Activated naive CD4-positive, alpha-beta T cell treated with anti-CD3 and anti-CD28 coated beads for 36 hours (primary cell): ENCODE data around the gene EEF1A2. TPM values are rescaled to one million over a fixed set of nuclear protein-coding genes. Genes with fewer than 3 reads are reported as not detected.
A peak's percentile ranks its signal among the peaks of the same experiment; 100 is the strongest.

Experiments
- CTCF ChIA-PET: fragments of 350-600 bp; sonication (Branson Sonifier 250); formaldehyde crosslinking; loops from one replicate; lab custom pipeline; 2021; ENCODE audit warnings: antibody characterized with exemption; lab: Charles Lee
- DNase-seq: peaks from one replicate; pipeline ENCODE4 v3.0.0-alpha.2; 2020
- H3K27ac Mint-ChIP-seq: one replicate; pipeline ENCODE4 v1.8.0; 2021; ENCODE audit warnings: mild to moderate bottlenecking, mixed read lengths
- H3K27me3 Mint-ChIP-seq: one replicate; pipeline ENCODE4 v1.8.0; 2021; ENCODE audit warnings: low read depth, mixed read lengths
- H3K36me3 Mint-ChIP-seq: one replicate; pipeline ENCODE4 v1.8.0; 2021; ENCODE audit warnings: low read depth, mixed read lengths
- H3K4me1 Mint-ChIP-seq: one replicate; pipeline ENCODE4 v1.8.0; 2021; ENCODE audit warnings: low read depth, mixed read lengths
- H3K4me3 Mint-ChIP-seq: one replicate; pipeline ENCODE4 v1.8.0; 2021; ENCODE audit warnings: mild to moderate bottlenecking, moderate library complexity, mixed read lengths
- H3K9me3 Mint-ChIP-seq: one replicate; pipeline ENCODE4 v1.8.0; 2021; ENCODE audit warnings: mixed read lengths
- intact Hi-C: fragments of 100-400 bp; cut with micrococcal nuclease; formaldehyde crosslinking; loops from one replicate; pipeline ENCODE4 v1.15.1; 2023
- total RNA-seq, 2 experiments: library from RNA; stranded (reverse); gene quantifications; one replicate each; pipeline ENCODE4 v1.2.3, GENCODE V29; 2021

EEF1A2 gene
- total RNA-seq, 2 experiments from 2014 or later, result 0.12 TPM; not detected in 1

DNA sequence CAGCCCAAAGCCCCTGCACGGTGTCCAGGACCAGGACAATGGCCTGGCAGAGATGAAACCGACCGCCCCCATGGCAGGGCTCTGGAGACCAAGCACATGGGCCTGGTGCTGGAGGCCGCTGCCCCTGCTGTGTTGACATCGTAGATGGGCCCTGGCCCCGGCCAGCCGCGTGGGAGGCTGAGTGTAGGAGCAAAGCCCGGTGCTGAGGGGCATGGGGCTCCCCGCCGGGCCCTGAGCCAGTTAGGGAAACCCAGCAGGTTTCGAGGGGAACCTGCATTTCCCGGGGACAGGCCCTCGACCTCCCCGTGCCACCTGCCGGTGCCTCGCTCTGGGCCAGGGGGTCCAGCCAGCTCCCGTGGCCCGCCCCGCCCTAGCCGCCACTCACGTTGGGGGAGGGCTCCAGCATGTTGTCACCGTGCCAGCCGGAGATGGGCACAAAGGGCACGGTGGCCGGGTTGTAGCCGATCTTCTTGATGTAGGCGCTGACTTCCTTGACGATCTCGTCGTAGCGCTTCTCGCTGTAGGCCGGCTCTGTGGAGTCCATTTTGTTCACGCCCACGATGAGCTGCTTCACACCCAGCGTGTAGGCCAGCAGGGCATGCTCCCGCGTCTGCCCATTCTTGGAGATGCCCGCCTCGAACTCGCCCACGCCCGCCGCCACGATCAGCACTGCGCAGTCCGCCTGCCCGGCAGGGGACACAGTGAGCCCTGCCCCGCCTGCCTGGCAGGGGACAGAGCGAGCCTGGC is 4.3 kb downstream of the EEF1A2 start:
- Mint-ChIP-seq H3K9me3 (no peaks in the 10 kb centered on the region), H3K36me3 (no peaks in the 10 kb centered on the region), H3K27ac (no peak overlapping the region), H3K4me3 (no peak overlapping the region), H3K4me1 (peaks cover 5% of the 10 kb centered on the region), H3K27me3 (peaks cover 26% of the 10 kb centered on the region)
- DNase-seq, result no peak
- CTCF ChIA-PET, result no interaction called here
- intact Hi-C loops, result no loop called here

DNA sequence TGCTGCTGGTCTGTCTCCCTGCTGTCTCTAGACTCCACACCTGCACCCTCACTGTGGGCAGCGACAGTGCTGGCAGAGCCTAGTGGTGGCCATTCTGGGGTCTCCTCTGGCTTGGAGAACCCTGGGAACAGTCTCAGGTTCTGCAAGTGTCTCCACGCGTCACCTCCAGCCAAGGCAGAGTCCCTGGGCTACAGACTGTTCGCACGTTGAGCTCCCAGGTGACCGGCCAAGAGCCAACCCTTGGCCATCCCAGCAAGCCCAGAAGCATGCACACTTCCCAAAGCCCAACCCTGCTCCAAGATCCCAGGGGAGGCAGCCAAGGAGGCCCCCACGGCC is 4.8 kb downstream of the EEF1A2 start:
- CTCF ChIA-PET, result interaction anchor here (0.6 kb wide), 1 partner anchor 700 kb away, joined by 3 read pairs; no protein-coding TSS in a partner anchor
- no peak for DNase-seq
- H3K4me1 Mint-ChIP-seq, result peaks cover 5% of the 10 kb centered on the region
- H3K4me3 Mint-ChIP-seq, result no peak overlapping the region
- no peaks in the 10 kb centered on the region for H3K9me3 Mint-ChIP-seq
- intact Hi-C loops, result no loop called here
- H3K36me3 Mint-ChIP-seq, result no peaks in the 10 kb centered on the region
- no peak overlapping the region for H3K27ac Mint-ChIP-seq
- H3K27me3 Mint-ChIP-seq, result peaks cover 26% of the 10 kb centered on the region

- CTCF ChIA-PET, result interaction anchor here (0.6 kb wide), 1 partner anchor 701 kb away, joined by 3 read pairs; no protein-coding TSS in a partner anchor
- no peak overlapping the region for H3K4me3 Mint-ChIP-seq
- H3K9me3 Mint-ChIP-seq, result no peaks in the 10 kb centered on the region
- intact Hi-C loops, result no loop called here
- no peak for DNase-seq
- H3K36me3 Mint-ChIP-seq, result no peaks in the 10 kb centered on the region
- no peak overlapping the region for H3K27ac Mint-ChIP-seq
- peaks cover 5% of the 10 kb centered on the region for H3K4me1 Mint-ChIP-seq
- H3K27me3 Mint-ChIP-seq, result peaks cover 26% of the 10 kb centered on the region
These were observed 5.3 kb downstream of the EEF1A2 start for GRCh38 chr20:63493563-63494020.

DNA sequence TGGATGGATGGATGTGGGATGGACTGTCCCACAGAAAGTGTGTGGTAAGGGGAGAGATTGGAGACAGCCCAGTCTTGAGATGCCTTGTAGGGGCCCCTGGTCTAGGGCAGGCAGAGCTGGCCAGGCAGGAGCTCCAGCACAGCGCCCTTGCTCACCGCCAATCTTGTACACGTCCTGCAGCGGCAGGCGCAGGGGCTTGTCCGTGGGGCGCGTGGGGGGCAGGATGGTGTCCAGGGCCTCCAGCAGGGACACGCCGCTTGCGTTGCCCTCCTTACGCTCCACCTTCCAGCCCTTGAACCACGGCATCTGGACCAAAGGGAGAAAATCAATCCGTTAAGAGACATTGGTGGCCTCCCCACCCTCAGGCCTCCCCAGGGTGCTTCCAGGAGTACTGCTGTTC is 5.9 kb downstream of the EEF1A2 start:
- Mint-ChIP-seq H3K27ac (no peak overlapping the region), H3K36me3 (no peaks in the 10 kb centered on the region), H3K4me1 (peaks cover 4% of the 10 kb centered on the region), H3K4me3 (no peak overlapping the region), H3K27me3 (peaks cover 26% of the 10 kb centered on the region), H3K9me3 (no peaks in the 10 kb centered on the region)
- CTCF ChIA-PET, result no interaction called here
- intact Hi-C loops, result no loop called here
- no peak for DNase-seq

DNA sequence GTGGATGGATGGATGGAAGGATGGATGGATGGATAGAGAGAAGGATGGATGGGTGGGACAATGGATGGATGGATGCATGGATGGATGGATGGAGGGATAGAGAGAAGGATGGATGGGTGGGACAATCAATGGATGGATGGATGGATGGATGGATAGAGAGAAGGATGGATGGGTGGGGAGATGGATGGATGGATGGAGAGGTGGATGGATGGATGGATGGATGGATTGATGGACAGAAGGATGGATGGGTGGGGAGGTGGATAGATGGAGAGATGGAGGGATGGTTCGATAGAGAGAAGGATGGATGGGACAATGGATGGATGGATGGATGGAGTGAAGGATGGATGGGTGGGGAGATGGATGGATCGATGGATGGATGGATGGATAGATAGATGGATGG is 6.4 kb downstream of the EEF1A2 start:
- Mint-ChIP-seq H3K27ac (peak overlapping the region; percentile 2), H3K36me3 (no peaks in the 10 kb centered on the region), H3K9me3 (no peaks in the 10 kb centered on the region), H3K4me3 (no peak overlapping the region), H3K27me3 (peaks cover 25% of the 10 kb centered on the region), H3K4me1 (peaks cover 4% of the 10 kb centered on the region)
- intact Hi-C loops, result no loop called here
- no peak for DNase-seq
- CTCF ChIA-PET, result no interaction called here

GRCh38 chr20:63491635-63492230 is 7.2 kb downstream of the EEF1A2 start:
- DNase-seq, result no peak
- Mint-ChIP-seq H3K36me3 (no peaks in the 10 kb centered on the region), H3K27me3 (peaks cover 23% of the 10 kb centered on the region), H3K4me3 (no peak overlapping the region), H3K4me1 (peaks cover 2% of the 10 kb centered on the region), H3K9me3 (no peaks in the 10 kb centered on the region), H3K27ac (no peak overlapping the region)
- CTCF ChIA-PET, result no interaction called here
- intact Hi-C loops, result no loop called here

DNA sequence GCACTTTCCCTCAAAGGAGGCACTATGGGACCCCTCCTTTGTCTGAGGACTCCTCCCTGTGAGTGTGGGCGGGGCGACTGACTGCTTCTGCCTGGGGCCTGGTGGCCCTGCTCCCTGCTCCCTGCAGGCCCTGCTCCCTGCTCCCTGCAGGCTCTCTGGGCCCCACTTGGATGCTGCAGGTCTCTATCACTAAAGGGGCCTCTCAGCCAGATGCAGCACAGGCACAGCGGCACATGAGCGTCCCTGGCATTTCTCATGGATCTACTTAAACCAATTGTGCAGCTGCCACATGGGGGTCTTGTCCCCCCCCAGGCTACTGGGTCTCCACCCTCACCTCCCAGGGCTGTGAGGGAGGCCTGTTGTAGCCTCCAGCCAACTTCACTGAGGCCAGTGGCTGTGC is 7.8 kb downstream of the EEF1A2 start:
- H3K27me3 Mint-ChIP-seq, result peaks cover 23% of the 10 kb centered on the region
- intact Hi-C loops, result no loop called here
- no peaks in the 10 kb centered on the region for H3K4me1 Mint-ChIP-seq
- no peaks in the 10 kb centered on the region for H3K36me3 Mint-ChIP-seq
- no peak overlapping the region for H3K4me3 Mint-ChIP-seq
- no peaks in the 10 kb centered on the region for H3K9me3 Mint-ChIP-seq
- CTCF ChIA-PET, result no interaction called here
- H3K27ac Mint-ChIP-seq, result no peak overlapping the region
- no peak for DNase-seq

DNA sequence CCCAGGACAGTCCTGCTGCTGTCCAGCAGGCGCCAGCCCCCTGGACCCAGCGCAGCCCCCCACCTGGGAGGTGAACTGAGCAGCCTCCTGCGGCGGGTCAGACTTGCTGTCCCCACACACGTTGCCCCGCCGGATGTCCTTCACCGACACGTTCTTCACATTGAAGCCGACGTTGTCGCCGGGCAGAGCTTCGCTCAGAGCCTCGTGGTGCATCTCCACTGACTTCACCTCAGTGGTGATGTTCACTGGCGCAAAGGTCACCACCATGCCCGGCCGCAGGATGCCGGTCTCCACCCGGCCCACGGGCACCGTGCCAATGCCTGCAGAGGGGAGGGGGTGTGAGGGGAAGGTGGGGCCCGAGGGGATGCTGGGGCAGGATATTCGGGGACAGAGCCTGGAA is 8.5 kb downstream of the EEF1A2 start:
- H3K4me3 Mint-ChIP-seq, result no peak overlapping the region
- no peak overlapping the region for H3K27ac Mint-ChIP-seq
- H3K36me3 Mint-ChIP-seq, result no peaks in the 10 kb centered on the region
- DNase-seq, result no peak
- peaks cover 23% of the 10 kb centered on the region for H3K27me3 Mint-ChIP-seq
- no peaks in the 10 kb centered on the region for H3K4me1 Mint-ChIP-seq
- CTCF ChIA-PET, result no interaction called here
- intact Hi-C loops, result no loop called here
- H3K9me3 Mint-ChIP-seq, result no peaks in the 10 kb centered on the region

- Mint-ChIP-seq H3K27me3 (peaks cover 26% of the 10 kb centered on the region), H3K27ac (no peak overlapping the region), H3K4me3 (no peak overlapping the region), H3K36me3 (no peaks in the 10 kb centered on the region), H3K4me1 (no peaks in the 10 kb centered on the region), H3K9me3 (no peaks in the 10 kb centered on the region)
- CTCF ChIA-PET, result no interaction called here
- intact Hi-C loops, result no loop called here
- DNase-seq, result no peak
These were observed 10.3 kb downstream of the EEF1A2 start for GRCh38 chr20:63488315-63489251.

DNA sequence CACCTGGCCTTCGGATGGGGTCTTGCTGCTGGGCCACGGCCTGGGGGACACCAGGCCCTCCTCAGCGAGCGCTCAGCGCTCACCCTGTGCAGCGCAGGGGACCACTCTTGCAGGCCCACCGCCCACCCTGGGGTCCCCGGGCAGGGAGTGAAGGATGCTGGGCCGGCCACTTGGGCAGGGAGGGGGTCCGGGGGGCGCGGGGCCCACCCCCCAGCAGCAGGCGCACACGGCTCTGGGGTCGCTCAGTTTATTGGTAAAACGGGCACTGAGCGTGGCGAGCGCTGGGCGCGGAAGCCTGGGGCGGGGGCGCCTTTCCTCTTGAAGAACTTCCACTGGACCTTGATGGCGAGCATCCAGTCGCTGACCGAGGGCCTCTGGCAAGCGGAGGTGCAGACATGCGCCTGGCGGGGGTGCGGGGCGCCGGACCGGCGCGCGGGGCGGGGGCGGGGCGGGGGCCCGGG is 11.1 kb downstream of the EEF1A2 start:
- intact Hi-C loops, result no loop called here
- Mint-ChIP-seq H3K27me3 (peaks cover 28% of the 10 kb centered on the region), H3K27ac (no peak overlapping the region), H3K4me1 (no peaks in the 10 kb centered on the region), H3K4me3 (no peak overlapping the region), H3K36me3 (no peaks in the 10 kb centered on the region), H3K9me3 (no peaks in the 10 kb centered on the region)
- DNase-seq, result no peak
- CTCF ChIA-PET, result no interaction called here

DNA sequence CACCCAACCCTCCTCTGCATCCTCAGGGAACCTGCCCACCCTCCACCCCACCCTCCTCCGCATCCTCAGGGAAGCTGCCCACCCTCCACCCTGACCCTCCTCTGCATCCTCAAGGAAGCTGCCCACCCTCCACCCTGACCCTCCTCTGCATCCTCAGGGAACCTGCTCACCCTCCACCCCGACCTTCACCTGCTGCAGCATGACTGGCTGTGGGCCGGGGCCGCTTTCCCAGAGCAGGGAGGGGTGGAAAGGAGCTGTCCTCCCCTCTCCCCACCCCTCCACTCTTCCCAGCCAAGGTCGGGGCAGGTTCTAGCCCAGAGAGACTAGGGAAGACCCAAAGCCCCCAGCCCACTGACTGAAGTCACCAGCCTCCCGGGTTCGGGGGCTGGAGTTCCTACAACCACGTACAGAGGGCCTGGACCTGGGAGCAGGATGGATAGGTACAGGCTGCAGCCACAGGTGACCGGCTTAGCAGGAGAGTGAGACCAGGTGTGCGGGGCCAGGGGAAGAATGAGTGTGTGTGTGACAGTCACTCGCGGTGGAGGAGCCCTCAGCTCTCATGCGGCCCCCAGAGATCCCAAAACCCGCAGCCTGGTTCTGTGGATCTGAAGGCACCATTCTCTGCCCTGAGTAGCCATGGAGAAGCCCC is 11.6 kb downstream of the EEF1A2 start:
- Mint-ChIP-seq H3K4me3 (no peak overlapping the region), H3K4me1 (no peaks in the 10 kb centered on the region), H3K36me3 (no peaks in the 10 kb centered on the region), H3K27me3 (peaks cover 31% of the 10 kb centered on the region), H3K27ac (no peak overlapping the region), H3K9me3 (no peaks in the 10 kb centered on the region)
- CTCF ChIA-PET, result no interaction called here
- DNase-seq, result no peak
- intact Hi-C loops, result no loop called here

GRCh38 chr20:63486300-63486855 is 12.5 kb downstream of the EEF1A2 start:
- no peaks in the 10 kb centered on the region for H3K4me1 Mint-ChIP-seq
- CTCF ChIA-PET, result no interaction called here
- H3K36me3 Mint-ChIP-seq, result no peaks in the 10 kb centered on the region
- H3K4me3 Mint-ChIP-seq, result no peak overlapping the region
- intact Hi-C loops, result no loop called here
- no peaks in the 10 kb centered on the region for H3K9me3 Mint-ChIP-seq
- H3K27me3 Mint-ChIP-seq, result peaks cover 30% of the 10 kb centered on the region
- H3K27ac Mint-ChIP-seq, result no peak overlapping the region
- no peak for DNase-seq
